Glutamatergic neuron (in vitro differentiated cells): ENCODE results near the gene MASP2. TPM values are rescaled to one million over a fixed set of nuclear protein-coding genes. Genes with fewer than 3 reads are reported as not detected.

ENCODE experiments used
- DNase-seq: peaks from one replicate; pipeline ENCODE4 v3.0.0; 2022
- H3K27ac Mint-ChIP-seq: one replicate; pipeline ENCODE4 v1.8.0; 2020; ENCODE audit warnings: mild to moderate bottlenecking, mixed read lengths, inconsistent platforms; ENCODE audit not compliant: unreplicated experiment
- H3K27me3 Mint-ChIP-seq: one replicate; pipeline ENCODE4 v1.8.0; 2020; ENCODE audit warnings: mild to moderate bottlenecking, moderate library complexity, mixed read lengths, inconsistent platforms; ENCODE audit not compliant: unreplicated experiment
- H3K36me3 Mint-ChIP-seq: one replicate; pipeline ENCODE4 v1.8.0; 2020; ENCODE audit warnings: mild to moderate bottlenecking, mixed read lengths, inconsistent platforms; ENCODE audit not compliant: unreplicated experiment
- H3K4me1 Mint-ChIP-seq: one replicate; pipeline ENCODE4 v1.8.0; 2020; ENCODE audit warnings: mild to moderate bottlenecking, low read depth, mixed read lengths, inconsistent platforms; ENCODE audit not compliant: unreplicated experiment
- H3K4me3 Mint-ChIP-seq: one replicate; pipeline ENCODE4 v1.8.0; 2020; ENCODE audit warnings: mild to moderate bottlenecking, mixed read lengths, inconsistent platforms; ENCODE audit not compliant: unreplicated experiment
- H3K9me3 Mint-ChIP-seq: one replicate; pipeline ENCODE4 v1.8.0; 2020; ENCODE audit warnings: mild to moderate bottlenecking, moderate library complexity, mixed read lengths, inconsistent platforms; ENCODE audit not compliant: unreplicated experiment
- CTCF ChIP-seq: fragments of 200-600 bp; sonication (generic); IDR thresholded peaks from one replicate; pipeline ENCODE4 v1.5.0; 2021; ENCODE audit not compliant: partially characterized antibody, unreplicated experiment
- total RNA-seq: library from RNA; stranded (reverse); fragmentation: NEBNext Ultra II Directional; extraction: Animal tissue kit (Norgen Biotek cat#: 25700); gene quantifications from one replicate; pipeline ENCODE4 v1.2.1, GENCODE V29; 2021; ENCODE audit not compliant: unreplicated experiment

Gene MASP2
- total RNA-seq, 1 donor from 2014 or later: not detected

GRCh38 chr1:11046270-11046566 lies 821 bp downstream of the MASP2 start:
- peaks cover 2% of the 10 kb centered on the region for H3K4me1 Mint-ChIP-seq
- no peak for TF ChIP-seq CTCF
- no peak for DNase-seq
- H3K27ac Mint-ChIP-seq: no peak overlapping the region
- no peaks in the 10 kb centered on the region for H3K27me3 Mint-ChIP-seq
- H3K4me3 Mint-ChIP-seq: no peak overlapping the region
- H3K9me3 Mint-ChIP-seq: no peaks in the 10 kb centered on the region
- no peaks in the 10 kb centered on the region for H3K36me3 Mint-ChIP-seq

- Mint-ChIP-seq H3K9me3 (no peaks in the 10 kb centered on the region), H3K4me1 (no peaks in the 10 kb centered on the region), H3K4me3 (no peak overlapping the region), H3K27ac (no peak overlapping the region), H3K27me3 (no peaks in the 10 kb centered on the region), H3K36me3 (no peaks in the 10 kb centered on the region)
- DNase-seq: peak; percentile 74
- TF ChIP-seq CTCF: no peak
These were observed 1.4 kb downstream of the MASP2 start for GRCh38 chr1:11045428-11046269.

- no peak overlapping the region for H3K27ac Mint-ChIP-seq
- H3K4me3 Mint-ChIP-seq: no peak overlapping the region
- H3K36me3 Mint-ChIP-seq: no peaks in the 10 kb centered on the region
- no peaks in the 10 kb centered on the region for H3K27me3 Mint-ChIP-seq
- H3K4me1 Mint-ChIP-seq: no peaks in the 10 kb centered on the region
- H3K9me3 Mint-ChIP-seq: no peaks in the 10 kb centered on the region
- no peak for TF ChIP-seq CTCF
- no peak for DNase-seq
These were observed 2.1 kb downstream of the MASP2 start for GRCh38 chr1:11044849-11045427.

GRCh38 chr1:11044086-11044848 lies 2.8 kb downstream of the MASP2 start:
- H3K9me3 Mint-ChIP-seq: no peaks in the 10 kb centered on the region
- H3K4me1 Mint-ChIP-seq: no peaks in the 10 kb centered on the region
- H3K27me3 Mint-ChIP-seq: no peaks in the 10 kb centered on the region
- no peaks in the 10 kb centered on the region for H3K36me3 Mint-ChIP-seq
- H3K4me3 Mint-ChIP-seq: no peak overlapping the region
- DNase-seq: no peak
- TF ChIP-seq CTCF: no peak
- H3K27ac Mint-ChIP-seq: no peak overlapping the region
